ENCODE results near the gene TNFRSF6B.
A peak's percentile ranks its signal among the peaks of the same experiment; 100 is the strongest.

Gene TNFRSF6B

DNA sequence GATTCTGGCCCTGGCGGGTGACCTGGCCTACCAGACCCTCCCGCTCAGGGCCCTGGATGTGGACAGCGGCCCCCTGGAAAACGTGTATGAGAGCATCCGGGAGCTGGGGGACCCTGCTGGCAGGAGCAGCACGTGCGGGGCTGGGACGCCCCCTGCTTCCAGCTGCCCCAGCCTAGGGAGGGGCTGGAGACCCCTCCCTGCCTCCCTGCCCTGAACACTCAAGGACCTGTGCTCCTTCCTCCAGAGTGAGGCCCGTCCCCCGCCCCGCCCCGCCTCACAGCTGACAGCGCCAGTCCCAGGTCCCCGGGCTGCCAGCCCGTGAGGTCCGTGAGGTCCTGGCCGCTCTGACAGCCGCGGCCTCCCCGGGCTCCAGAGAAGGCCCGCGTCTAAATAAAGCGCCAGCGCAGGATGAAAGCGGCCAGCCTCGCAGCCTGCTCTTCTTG, 42.3 kb downstream of the TNFRSF6B start:
- Histone ChIP-seq H3K9ac (ENCODE audit: low read depth in 1 of 2, low read length in 2 of 2) (peak overlapping the region in 1 of 2 donors; percentile 64), H3K4me1 (ENCODE audit: control insufficient read depth in 2 of 2, insufficient read depth in 2 of 2, low read length in 2 of 2) (peaks cover 37 to 39% of the 10 kb centered on the region in 2 donors), H3K27ac (ENCODE audit: low read depth in 2 of 2, low read length in 2 of 2) (peak overlapping the region; percentile 64 to 80), H3K9me3 (ENCODE audit: control insufficient read depth in 2 of 2, low read length in 2 of 2) (no peaks in the 10 kb centered on the region), H3K36me3 (ENCODE audit: control insufficient read depth in 2 of 2, insufficient read depth in 2 of 2, low read length in 2 of 2) (peaks cover 8 to 17% of the 10 kb centered on the region in 2 donors), H3K4me3 (ENCODE audit: low read length in 2 of 2) (peak overlapping the region; percentile 56 to 67), H3K27me3 (ENCODE audit: control insufficient read depth in 2 of 2, insufficient read depth in 2 of 2, low read length in 2 of 2) (no peaks in the 10 kb centered on the region)

DNA sequence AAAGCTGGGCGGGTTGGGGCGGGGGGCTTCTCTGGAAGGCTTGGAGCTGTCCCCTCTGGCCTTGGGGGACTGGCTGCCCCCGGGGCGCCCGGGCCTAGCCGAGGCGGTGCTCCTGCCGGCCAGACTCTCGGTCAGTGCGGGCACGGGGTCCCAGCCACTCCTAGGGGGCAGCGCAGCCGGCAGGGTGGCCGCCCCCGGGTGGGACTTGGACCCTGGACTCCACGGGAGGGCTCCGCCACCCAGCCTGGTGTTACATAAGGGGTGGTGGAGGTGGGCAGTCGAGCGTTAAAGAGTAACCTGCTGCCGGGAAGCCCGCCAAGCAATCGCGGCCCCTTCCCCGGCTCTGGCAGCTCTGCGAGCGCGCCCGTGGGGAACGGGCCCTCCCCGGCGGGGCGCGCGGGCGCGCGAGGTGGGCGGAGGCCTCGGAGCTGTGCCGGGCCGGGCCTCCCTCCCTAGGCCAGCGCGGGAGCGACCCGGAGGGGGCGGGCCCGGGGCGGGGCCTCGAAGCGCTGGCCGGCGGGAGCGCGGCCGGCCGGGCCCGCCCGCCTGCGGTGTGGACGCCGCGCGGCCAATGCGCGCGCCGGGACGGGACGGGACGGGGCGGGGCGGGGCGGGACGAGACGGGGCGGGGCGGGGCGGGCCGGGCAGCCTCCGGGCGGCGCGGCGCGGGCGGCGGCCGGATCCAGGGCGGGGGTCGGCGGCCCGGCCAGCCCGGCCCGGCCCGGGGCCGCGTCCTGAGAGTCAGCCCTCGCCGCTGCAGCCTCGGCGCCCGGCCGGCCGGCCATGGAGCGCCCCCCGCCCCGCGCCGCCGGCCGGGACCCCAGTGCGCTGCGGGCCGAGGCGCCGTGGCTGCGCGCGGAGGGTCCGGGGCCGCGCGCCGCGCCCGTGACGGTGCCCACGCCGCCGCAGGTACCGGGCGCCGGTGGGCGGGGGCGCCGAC, 42.9 kb downstream of the TNFRSF6B start, which contains the start of gene SLC2A4RG:
SLC2A4RG (plus strand) TSS at position 647 of the 940 bp plus-strand sequence; CDS start at position 784, 137 bp downstream.
- Histone ChIP-seq H3K27ac (ENCODE audit: low read depth in 2 of 2, low read length in 2 of 2) (peak within 1 kb of the TSS; percentile 89 to 92), H3K4me3 (ENCODE audit: low read length in 2 of 2) (peak within 1 kb of the TSS; percentile 69 to 75), H3K9ac (ENCODE audit: low read depth in 1 of 2, low read length in 2 of 2) (peak within 1 kb of the TSS; percentile 56 to 78), H3K36me3 (ENCODE audit: control insufficient read depth in 2 of 2, insufficient read depth in 2 of 2, low read length in 2 of 2) (peaks cover 1 to 12% of the 10 kb centered on the region in 2 donors), H3K27me3 (ENCODE audit: control insufficient read depth in 2 of 2, insufficient read depth in 2 of 2, low read length in 2 of 2) (no peaks in the 10 kb centered on the region), H3K4me1 (ENCODE audit: control insufficient read depth in 2 of 2, insufficient read depth in 2 of 2, low read length in 2 of 2) (peaks cover 37 to 39% of the 10 kb centered on the region in 2 donors), H3K9me3 (ENCODE audit: control insufficient read depth in 2 of 2, low read length in 2 of 2) (no peaks in the 10 kb centered on the region)

DNA sequence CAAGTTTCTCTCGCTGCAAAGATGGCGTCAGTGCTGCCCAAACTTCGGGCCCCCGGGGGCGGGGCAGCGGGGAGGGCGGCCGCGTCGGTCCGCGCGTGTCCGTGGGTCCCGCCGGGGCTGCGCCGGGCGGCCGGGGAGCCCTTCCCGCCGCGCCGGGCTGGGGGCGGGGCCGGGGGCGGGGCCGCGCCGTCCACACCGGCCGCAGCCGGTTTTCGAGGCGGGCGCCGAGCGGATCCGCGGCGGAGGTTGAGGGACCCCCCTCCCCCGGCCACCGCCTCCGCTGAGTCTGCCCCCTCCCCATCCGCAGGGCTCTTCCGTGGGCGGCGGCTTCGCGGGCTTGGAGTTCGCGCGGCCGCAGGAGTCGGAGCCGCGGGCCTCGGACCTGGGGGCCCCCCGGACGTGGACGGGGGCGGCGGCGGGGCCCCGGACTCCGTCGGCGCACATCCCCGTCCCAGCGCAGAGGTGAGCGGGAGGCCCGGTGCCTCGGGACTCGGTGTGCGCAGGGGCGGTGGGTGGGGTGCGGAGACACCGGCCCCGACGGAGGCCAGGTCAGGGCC, 43.7 kb downstream of the TNFRSF6B start:
- Histone ChIP-seq H3K9ac (ENCODE audit: low read depth in 1 of 2, low read length in 2 of 2) (peak overlapping the region; percentile 56 to 78), H3K36me3 (ENCODE audit: control insufficient read depth in 2 of 2, insufficient read depth in 2 of 2, low read length in 2 of 2) (peaks cover 0 to 7% of the 10 kb centered on the region in 2 donors), H3K4me1 (ENCODE audit: control insufficient read depth in 2 of 2, insufficient read depth in 2 of 2, low read length in 2 of 2) (peaks cover 37 to 39% of the 10 kb centered on the region in 2 donors)

DNA sequence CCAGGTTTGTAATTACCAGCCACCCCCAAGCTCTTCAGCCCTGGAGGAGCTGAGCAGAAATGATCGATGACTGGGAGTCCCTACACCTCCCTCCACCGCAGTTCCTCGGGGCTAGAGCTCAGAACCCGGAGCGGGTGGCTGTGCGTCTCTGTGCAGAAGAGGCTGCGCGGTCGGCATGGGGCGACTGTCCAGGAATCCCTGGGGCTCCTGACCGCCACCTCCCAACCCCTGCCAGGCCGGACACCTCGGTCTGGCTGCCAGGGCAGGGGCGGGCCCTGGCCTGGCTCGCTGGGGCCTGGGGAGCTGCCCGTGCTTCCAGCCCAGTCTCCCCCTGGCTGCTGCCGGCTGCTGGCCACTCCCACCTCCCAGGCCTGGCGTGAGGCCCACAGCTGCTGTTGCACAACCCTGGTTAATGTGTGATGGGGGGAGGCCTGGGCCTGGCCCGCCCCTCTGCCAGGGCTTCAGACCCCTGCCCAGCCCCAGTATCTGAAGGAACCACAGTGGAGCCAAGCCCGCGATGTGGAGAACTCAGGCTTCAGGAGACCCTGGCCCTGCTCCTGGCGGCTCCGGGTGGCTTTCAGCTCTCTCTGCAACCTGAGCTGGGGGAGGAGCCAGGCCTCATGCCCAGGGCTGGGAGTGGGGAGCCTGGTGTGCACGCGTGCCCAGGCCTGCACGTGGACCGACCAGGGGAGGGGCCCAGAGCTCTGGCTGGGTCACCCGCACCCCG, 44.3 kb downstream of the TNFRSF6B start:
- H3K4me1 ChIP-seq (ENCODE audit: control insufficient read depth in 2 of 2, insufficient read depth in 2 of 2, low read length in 2 of 2) = peaks cover 34 to 36% of the 10 kb centered on the region in 2 donors

More for the DNA sequence above, 43.7 kb downstream of the TNFRSF6B start:
- Histone ChIP-seq H3K4me3 (ENCODE audit: low read length in 2 of 2) (peak overlapping the region; percentile 69 to 75), H3K9me3 (ENCODE audit: control insufficient read depth in 2 of 2, low read length in 2 of 2) (no peaks in the 10 kb centered on the region), H3K27me3 (ENCODE audit: control insufficient read depth in 2 of 2, insufficient read depth in 2 of 2, low read length in 2 of 2) (no peaks in the 10 kb centered on the region), H3K27ac (ENCODE audit: low read depth in 2 of 2, low read length in 2 of 2) (peak overlapping the region; percentile 89 to 92)

DNA sequence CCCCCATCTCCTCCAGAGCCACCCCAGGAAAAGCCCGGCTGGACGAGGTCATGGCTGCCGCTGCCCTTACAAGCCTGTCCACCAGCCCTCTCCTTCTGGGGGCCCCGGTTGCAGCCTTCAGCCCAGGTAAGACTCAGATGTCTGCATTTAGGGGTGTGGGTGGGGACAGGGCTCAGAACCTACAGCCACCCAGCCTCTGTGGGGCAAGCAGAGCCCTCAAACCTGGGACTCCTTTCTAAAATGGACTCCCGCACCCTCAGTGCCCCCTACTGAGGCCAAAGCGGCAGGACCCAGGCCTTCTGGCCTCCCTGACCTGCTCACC, 44.9 kb downstream of the TNFRSF6B start:
- no peaks in the 10 kb centered on the region for H3K27me3 ChIP-seq (ENCODE audit: control insufficient read depth in 2 of 2, insufficient read depth in 2 of 2, low read length in 2 of 2)
- no peaks in the 10 kb centered on the region for H3K36me3 ChIP-seq (ENCODE audit: control insufficient read depth in 2 of 2, insufficient read depth in 2 of 2, low read length in 2 of 2)
- H3K9me3 ChIP-seq (ENCODE audit: control insufficient read depth in 2 of 2, low read length in 2 of 2) = no peaks in the 10 kb centered on the region
- peaks cover 29 to 31% of the 10 kb centered on the region in 2 donors for H3K4me1 ChIP-seq (ENCODE audit: control insufficient read depth in 2 of 2, insufficient read depth in 2 of 2, low read length in 2 of 2)
- H3K9ac ChIP-seq (ENCODE audit: low read depth in 1 of 2, low read length in 2 of 2) = peak overlapping the region in 1 of 2 donors; percentile 78
- H3K27ac ChIP-seq (ENCODE audit: low read depth in 2 of 2, low read length in 2 of 2) = peak overlapping the region in 1 of 2 donors; percentile 89
- peak overlapping the region in 1 of 2 donors; percentile 69 for H3K4me3 ChIP-seq (ENCODE audit: low read length in 2 of 2)

More for the DNA sequence above, 44.3 kb downstream of the TNFRSF6B start:
- H3K9me3 ChIP-seq (ENCODE audit: control insufficient read depth in 2 of 2, low read length in 2 of 2) = no peaks in the 10 kb centered on the region
- H3K9ac ChIP-seq (ENCODE audit: low read depth in 1 of 2, low read length in 2 of 2) = peak overlapping the region; percentile 56 to 78
- H3K27me3 ChIP-seq (ENCODE audit: control insufficient read depth in 2 of 2, insufficient read depth in 2 of 2, low read length in 2 of 2) = no peaks in the 10 kb centered on the region
- peak overlapping the region; percentile 89 to 92 for H3K27ac ChIP-seq (ENCODE audit: low read depth in 2 of 2, low read length in 2 of 2)
- peak overlapping the region; percentile 69 to 75 for H3K4me3 ChIP-seq (ENCODE audit: low read length in 2 of 2)
- H3K36me3 ChIP-seq (ENCODE audit: control insufficient read depth in 2 of 2, insufficient read depth in 2 of 2, low read length in 2 of 2) = peaks cover 0 to 2% of the 10 kb centered on the region in 2 donors

DNA sequence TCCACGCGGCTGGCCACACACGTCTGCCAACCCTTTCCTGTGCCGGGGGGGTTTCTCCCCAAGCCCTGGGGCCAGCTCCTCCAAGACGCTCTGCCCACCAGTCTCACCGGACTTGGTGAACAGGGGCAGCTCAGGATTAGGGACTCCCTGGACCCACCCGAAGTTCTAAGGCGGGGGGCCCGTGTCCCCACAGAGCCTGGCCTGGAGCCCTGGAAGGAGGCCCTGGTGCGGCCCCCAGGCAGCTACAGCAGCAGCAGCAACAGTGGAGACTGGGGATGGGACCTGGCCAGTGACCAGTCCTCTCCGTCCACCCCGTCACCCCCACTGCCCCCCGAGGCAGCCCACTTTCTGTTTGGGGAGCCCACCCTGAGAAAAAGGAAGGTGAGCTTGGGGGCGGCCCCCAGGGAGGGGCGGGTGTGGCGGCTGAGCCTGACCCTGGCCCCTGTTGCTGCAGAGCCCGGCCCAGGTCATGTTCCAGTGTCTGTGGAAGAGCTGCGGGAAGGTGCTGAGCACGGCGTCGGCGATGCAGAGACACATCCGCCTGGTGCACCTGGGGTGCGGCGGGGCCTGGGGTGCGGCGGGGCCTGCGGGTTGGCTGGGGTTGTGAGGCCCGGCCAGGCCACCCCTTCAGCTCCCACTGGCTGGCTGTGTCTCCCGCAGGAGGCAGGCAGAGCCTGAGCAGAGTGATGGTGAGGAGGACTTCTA, 45.4 kb downstream of the TNFRSF6B start:
- no peaks in the 10 kb centered on the region for H3K36me3 ChIP-seq (ENCODE audit: control insufficient read depth in 2 of 2, insufficient read depth in 2 of 2, low read length in 2 of 2)
- no peaks in the 10 kb centered on the region for H3K27me3 ChIP-seq (ENCODE audit: control insufficient read depth in 2 of 2, insufficient read depth in 2 of 2, low read length in 2 of 2)
- H3K4me1 ChIP-seq (ENCODE audit: control insufficient read depth in 2 of 2, insufficient read depth in 2 of 2, low read length in 2 of 2) = peaks cover 24 to 26% of the 10 kb centered on the region in 2 donors
- H3K4me3 ChIP-seq (ENCODE audit: low read length in 2 of 2) = no peak overlapping the region
- no peaks in the 10 kb centered on the region for H3K9me3 ChIP-seq (ENCODE audit: control insufficient read depth in 2 of 2, low read length in 2 of 2)
- peak overlapping the region in 1 of 2 donors; percentile 78 for H3K9ac ChIP-seq (ENCODE audit: low read depth in 1 of 2, low read length in 2 of 2)
- no peak overlapping the region for H3K27ac ChIP-seq (ENCODE audit: low read depth in 2 of 2, low read length in 2 of 2)

DNA sequence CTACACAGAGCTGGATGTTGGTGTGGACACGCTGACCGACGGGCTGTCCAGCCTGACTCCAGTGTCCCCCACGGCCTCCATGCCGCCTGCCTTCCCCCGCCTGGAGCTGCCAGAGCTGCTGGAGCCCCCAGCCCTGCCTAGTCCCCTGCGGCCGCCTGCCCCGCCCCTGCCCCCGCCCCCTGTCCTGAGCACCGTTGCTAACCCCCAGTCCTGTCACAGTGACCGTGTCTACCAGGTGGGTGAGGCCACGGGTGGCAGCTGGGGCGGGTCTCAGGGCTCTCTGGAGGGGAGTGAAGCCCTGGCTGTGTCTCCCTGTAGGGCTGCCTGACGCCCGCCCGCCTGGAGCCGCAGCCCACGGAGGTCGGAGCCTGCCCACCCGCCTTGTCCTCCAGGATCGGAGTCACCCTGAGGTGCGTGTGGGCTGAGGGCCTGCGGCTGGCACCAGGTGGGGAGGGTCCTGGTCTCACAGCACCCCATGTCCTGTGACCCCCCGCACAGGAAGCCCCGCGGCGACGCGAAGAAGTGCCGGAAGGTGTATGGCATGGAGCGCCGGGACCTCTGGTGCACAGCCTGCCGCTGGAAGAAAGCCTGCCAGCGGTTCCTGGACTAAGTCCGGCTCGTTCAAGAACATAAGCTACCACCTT, 46.1 kb downstream of the TNFRSF6B start:
- H3K36me3 ChIP-seq (ENCODE audit: control insufficient read depth in 2 of 2, insufficient read depth in 2 of 2, low read length in 2 of 2) = no peaks in the 10 kb centered on the region
- H3K27me3 ChIP-seq (ENCODE audit: control insufficient read depth in 2 of 2, insufficient read depth in 2 of 2, low read length in 2 of 2) = no peaks in the 10 kb centered on the region
- no peak overlapping the region for H3K27ac ChIP-seq (ENCODE audit: low read depth in 2 of 2, low read length in 2 of 2)

DNA sequence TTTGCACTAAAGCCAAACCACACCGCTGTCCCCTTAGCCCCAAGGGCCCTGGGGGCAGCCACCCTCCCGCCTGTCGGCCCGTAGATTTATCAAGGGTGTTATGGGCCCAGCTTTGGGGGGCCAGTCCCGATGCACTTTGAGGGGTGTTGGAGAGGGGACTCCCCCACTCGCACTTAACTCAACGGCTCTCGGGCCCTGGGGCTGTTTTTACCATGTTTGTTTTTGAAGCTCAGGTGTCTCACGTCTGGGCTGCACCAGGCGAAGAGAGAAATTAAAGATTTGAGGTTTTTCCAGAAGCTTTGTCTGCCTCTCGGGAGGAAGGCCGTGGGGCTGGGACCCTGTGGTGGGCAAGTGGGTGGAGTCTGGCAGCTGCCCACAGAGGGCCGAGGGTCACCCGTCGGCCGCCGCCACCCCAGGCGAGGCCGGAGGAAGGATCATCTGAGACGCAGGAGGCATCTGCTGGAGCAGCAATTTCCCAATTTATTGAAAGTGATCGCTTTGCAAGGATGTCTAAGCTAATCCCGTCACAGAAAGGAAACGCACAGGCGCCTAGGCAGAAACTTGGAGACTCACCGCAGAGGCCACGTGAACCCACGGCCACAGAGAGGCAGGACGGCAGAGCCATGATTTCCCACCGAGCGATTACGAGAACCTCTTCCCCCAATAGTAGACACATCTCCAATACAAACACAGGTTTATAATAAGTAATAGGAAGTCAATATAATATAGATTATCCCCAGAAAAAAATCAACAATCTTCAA, 46.9 kb downstream of the TNFRSF6B start:
- H3K4me3 ChIP-seq (ENCODE audit: low read length in 2 of 2) = no peak overlapping the region
- no peak overlapping the region for H3K9ac ChIP-seq (ENCODE audit: low read depth in 1 of 2, low read length in 2 of 2)
- H3K4me1 ChIP-seq (ENCODE audit: control insufficient read depth in 2 of 2, insufficient read depth in 2 of 2, low read length in 2 of 2) = peaks cover 14 to 16% of the 10 kb centered on the region in 2 donors
- H3K27ac ChIP-seq (ENCODE audit: low read depth in 2 of 2, low read length in 2 of 2) = no peak overlapping the region
- no peaks in the 10 kb centered on the region for H3K36me3 ChIP-seq (ENCODE audit: control insufficient read depth in 2 of 2, insufficient read depth in 2 of 2, low read length in 2 of 2)
- H3K27me3 ChIP-seq (ENCODE audit: control insufficient read depth in 2 of 2, insufficient read depth in 2 of 2, low read length in 2 of 2) = no peaks in the 10 kb centered on the region
- H3K9me3 ChIP-seq (ENCODE audit: control insufficient read depth in 2 of 2, low read length in 2 of 2) = no peaks in the 10 kb centered on the region

More for the DNA sequence above, 46.1 kb downstream of the TNFRSF6B start:
- peaks cover 18 to 20% of the 10 kb centered on the region in 2 donors for H3K4me1 ChIP-seq (ENCODE audit: control insufficient read depth in 2 of 2, insufficient read depth in 2 of 2, low read length in 2 of 2)
- H3K9ac ChIP-seq (ENCODE audit: low read depth in 1 of 2, low read length in 2 of 2) = no peak overlapping the region
- no peak overlapping the region for H3K4me3 ChIP-seq (ENCODE audit: low read length in 2 of 2)
- no peaks in the 10 kb centered on the region for H3K9me3 ChIP-seq (ENCODE audit: control insufficient read depth in 2 of 2, low read length in 2 of 2)

All from mucosa of rectum (tissue), 2 donors.